GM18520 (cell line): ENCODE results near the gene HOXA10.

Source experiments
- ATAC-seq: cut with Tn5 transposase; IDR thresholded peaks from one replicate; pipeline ENCODE4 v1.9.1; 2021; ENCODE audit not compliant: unreplicated experiment

HOXA10 gene

DNA sequence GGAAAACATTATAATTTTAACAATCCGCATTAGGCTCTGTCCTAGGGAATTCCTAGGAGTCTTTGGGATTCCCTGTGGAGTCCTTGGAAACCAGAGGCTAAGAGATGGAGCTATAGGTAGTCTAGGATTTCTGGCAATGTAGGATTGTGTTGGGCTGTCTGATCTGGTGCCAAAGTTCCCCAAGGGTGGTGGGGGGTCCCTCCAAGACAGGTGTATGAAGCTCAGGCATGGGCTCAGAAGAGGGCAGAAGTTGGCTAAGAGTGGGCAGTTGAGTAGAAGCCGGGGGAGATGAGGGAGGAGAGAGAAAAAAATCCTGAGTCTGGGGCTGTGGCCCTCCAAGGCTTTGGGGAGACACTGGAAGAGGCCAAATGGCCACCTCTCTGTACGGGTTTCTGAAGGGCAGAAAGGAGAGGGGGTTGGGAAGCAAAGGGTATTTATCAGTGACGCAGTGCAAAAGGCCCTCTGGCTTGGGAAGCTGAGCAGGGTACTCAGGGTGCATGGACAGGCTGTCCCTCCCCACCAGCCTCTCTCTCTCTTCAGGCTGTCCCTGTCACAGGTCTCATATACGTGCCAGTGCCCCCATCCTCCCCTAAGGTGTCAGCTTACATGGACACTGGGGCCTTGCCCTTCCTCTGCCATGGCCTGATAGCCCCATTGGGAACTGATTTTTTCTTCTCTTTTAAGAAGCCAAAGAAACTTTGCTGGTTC is 27.5 kb downstream of the HOXA10 start:
- no peak for ATAC-seq

DNA sequence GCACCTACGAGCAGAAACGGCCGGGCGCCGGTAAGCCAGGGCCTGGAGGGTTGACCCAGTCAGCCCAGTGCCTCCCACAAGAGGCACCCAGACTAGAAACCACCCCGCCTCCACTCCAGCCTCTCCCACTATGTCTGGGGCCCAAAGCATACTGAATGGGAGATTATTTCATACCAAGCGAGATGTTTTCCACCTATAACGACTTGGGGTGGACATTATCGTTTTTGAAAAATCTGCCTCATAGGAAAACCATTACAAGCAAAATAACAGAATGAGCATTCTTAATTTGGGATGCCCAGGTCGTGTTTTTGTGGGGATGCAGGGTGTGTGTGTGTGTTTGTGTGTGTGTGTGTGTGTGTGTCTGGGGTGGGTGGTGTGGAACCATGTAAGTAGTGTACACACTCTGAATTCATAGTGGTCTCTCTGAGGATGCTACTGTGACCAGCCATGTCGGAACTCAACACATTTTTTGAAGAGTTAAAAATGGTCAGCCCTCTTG is 28.2 kb downstream of the HOXA10 start:
- ATAC-seq, result no peak

DNA sequence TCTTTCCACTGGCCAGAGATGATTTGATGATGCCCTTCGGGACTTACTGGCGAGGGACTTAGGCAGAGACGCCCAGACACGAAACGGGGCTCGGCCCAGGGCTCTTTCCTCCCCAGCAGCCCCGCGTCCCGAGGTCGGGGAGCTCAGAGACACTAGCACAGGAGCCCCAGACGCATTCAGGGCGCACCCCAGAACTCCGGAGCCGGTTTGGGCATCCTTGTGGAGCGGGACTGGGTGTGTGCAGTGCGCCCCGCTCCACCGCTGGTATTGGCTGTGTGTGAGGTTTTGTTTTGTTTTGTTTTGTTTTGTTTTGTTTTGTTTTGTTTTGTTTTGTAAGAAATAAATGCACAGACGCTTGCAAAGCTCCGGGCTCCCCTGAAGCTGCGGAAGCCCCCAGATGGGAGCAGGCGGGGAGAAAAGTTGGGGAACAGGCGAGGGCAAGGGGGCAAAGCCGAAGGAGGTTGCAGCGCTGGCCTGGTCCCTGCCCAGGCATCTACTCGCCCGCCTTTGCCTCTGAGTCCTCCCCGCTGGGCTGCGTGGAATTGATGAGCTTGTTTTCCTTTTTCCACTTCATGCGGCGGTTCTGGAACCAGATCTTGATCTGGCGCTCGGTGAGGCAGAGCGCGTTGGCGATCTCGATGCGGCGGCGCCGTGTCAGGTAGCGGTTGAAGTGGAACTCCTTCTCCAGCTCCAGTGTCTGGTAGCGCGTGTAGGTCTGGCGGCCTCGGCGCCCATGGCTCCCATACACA is 28.8 kb downstream of the HOXA10 start:
- ATAC-seq, result no peak

DNA sequence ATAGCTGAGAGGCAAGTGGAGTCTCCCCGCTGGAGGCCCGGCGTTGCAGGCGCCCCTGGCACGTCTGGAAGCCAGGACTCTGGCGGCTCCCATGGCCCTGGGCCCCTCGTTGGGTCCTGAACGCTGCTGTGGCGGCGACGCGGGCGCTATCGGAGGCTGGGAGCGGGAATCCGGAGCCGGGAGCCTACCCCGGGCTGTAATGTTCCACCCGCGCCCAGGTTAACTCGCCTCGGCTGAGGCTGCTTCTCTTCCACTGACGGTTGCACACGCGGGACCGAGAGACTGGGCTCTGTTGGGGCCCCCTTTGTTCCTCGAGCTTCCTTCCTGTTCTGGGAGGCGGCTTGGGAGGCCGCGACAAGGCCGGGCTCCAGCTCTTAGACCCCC is 29.3 kb downstream of the HOXA10 start:
- no peak for ATAC-seq

DNA sequence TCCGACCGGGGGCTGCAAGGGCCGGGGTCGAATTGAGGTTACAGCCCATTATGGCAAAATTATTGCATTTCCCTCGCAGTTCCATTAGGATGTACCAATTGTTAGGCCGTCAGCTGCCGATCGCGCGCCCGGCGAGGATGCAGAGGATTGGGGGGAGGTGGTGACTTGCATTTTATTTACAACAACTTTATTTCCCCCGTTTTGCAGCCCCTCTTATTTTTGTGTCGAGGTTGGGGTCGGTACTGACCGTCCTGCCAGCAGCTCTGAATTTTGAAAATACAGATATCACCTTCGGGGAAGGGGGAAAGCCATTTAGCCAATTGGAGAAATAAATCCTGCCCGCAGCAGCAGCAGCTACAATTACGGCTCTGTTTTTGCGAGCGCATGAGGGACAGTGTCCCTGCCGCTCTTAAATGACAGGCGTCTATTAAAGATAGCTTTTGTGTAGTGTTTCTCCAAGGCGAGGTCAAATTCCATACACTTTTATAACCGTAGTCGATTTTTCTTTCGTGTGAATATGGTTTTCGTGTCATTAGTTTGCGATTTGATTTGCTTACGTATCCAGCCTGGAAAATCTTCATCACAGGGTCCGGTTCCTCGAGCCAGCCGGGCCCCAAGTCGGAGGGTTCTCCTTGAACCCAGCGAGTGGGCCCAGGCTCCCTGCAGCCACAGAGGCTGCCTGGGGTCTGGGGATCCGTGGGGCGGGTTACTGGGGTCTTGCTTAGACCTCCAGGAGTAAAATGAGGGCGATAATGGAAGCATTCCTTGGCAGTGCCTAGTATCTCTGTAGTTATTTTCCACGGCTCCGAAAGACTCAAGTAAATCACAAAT is 30.0 kb downstream of the HOXA10 start:
- ATAC-seq, result no peak

DNA sequence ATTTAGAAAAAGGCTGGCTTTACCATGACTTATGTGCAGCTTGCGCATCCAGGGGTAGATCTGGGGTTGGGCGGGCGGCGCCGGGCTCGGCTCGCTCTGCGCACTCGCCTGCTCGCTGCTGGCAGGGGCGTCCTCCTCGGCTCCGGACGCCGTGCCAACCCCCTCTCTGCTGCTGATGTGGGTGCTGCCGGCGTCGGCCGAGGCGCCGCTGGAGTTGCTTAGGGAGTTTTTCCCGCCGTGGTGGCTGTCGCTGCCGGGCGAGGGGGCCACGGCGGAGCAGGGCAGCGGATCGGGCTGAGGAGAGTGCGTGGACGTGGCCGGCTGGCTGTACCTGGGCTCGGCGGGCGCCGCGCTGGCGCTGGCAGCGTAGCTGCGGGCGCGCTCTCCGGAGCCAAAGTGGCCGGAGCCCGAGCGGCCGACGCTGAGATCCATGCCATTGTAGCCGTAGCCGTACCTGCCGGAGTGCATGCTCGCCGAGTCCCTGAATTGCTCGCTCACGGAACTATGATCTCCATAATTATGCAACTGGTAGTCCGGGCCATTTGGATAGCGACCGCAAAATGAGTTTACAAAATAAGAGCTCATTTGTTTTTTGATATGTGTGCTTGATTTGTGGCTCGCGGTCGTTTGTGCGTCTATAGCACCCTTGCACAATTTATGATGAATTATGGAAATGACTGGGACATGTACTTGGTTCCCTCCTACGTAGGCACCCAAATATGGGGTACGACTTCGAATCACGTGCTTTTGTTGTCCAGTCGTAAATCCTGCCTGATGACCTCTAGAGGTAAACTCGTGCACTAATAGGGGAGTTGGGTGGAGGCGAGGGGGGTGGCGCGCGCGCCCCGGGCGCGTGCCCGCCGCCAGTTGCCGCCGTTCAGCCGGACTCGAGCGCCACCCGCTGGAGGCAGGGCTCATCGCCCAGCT is 30.8 kb downstream of the HOXA10 start, which contains the start of gene HOXA5:
Gene HOXA5 (minus strand): TSS at position 659 of the 927 bp plus-strand sequence. CDS start 74 bp downstream, at position 585.
- no peak for ATAC-seq

DNA sequence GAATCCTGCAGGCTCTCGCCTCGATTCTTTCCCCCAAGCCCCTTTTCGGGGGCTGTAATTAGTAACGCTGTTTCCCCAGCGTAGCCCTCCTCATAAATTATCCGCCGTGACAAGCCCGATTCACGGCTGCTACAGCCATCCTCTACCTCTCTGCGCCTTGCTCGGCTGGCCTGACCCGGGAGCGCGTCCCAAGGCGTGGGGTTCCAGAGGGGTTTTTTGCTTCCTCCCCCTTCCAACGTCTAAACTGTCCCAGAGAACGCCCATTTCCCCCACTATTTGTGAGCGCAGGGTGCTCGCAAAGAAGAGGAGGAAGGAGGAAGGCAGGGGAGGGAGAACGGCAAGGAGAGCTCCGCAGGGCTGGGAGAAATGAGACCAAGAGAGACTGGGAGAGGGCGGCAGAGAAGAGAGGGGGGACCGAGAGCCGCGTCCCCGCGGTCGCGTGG is 31.5 kb downstream of the HOXA10 start:
- no peak for ATAC-seq

DNA sequence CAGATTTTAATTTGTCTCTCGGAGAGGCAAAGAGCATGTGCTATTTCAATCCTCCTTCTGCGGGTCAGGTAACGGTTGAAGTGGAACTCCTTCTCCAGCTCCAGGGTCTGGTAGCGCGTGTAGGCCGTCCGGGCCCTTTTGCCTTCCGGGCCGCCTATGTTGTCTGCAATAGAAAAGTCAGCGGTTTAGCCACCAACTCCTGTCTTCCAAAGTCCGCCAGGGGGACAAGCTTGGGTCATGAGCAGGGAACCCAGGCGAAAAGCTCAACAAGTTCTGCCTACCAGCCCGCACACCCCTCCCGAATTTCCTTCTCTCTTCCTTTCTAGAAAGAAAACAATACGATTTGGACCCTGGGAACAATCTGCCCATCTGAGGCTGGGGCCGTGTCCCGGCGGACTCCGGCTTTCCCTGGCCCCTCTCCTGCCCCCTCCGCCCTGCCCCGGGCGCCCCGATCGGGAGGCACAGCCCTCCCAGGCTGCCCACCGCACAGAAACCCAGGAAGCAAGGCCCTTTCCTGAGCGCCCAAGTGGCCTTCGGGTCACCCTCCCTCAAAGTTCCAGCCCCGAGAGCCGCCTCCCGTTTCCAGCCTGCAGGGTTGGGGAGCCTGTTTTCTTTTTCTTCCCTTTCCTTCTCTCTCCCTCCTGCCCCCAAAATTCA is 32.1 kb downstream of the HOXA10 start:
- no peak for ATAC-seq

DNA sequence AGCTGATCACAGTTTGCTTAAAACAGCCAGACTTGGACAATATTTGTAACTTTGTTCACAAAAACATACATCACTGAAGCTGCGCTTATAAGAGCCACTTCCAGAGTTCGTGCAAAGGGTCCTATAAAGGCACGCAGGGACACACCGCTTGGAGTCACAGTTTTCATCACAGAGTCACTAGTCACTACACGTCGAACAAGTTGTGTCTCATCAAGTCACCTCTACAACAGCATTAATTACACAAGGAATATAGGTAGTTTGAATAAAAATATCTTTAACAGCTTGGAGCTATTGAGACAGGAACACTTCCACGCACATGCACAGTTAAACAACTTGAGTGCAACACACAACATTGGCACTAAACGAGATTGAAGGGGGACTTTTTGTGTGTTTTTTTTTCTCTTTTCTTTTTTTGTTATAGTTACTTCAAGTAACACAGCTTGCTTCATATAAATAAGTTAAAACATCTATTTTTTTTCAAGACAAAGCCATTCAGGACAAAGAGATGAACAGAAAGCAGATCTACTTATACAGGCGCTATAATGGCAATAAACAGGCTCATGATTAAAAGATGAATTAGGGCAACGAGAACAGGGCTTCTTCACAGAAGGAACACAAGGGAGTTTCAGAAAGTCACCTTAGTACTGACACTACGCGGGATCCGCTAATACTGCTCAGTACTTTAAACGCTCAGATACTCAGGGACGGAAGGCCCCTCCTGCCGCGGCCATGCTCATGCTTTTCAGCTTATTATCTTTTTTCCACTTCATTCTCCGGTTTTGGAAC is 32.8 kb downstream of the HOXA10 start:
- no peak for ATAC-seq

DNA sequence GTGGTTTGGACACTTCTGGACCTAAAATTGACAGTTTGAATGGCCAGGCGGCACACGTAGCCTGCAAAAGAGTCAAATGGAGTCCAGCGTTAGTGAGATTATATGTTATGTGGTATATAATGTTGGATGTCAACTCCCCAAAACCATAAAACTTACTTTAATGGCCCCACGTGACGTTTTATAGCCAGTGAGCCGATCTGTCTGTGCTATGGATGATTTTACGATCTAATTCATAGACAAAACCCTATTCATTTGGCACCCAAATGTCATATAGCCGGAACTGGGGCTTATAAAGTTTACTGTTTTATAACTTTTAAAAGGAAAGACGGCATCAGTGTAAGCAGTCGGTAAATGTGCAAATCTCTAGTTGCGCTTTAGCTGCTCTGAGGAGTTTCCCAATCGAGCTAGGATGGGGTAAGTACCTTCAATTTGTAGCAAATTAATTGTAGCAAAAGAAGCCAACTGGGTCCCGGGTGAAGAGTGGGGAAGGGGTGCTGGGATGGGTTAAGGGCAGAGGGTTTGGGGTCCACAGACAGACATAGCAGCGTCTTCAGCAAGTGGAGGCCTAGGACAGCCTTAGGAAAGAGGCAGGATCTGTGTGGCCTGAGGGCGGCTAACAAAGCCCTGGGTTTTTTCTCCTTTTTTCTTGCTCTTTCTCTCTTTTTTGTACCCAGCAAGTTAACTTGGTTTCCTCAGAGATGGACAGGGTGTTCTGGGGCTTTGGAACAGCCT is 33.8 kb downstream of the HOXA10 start:
- no peak for ATAC-seq

DNA sequence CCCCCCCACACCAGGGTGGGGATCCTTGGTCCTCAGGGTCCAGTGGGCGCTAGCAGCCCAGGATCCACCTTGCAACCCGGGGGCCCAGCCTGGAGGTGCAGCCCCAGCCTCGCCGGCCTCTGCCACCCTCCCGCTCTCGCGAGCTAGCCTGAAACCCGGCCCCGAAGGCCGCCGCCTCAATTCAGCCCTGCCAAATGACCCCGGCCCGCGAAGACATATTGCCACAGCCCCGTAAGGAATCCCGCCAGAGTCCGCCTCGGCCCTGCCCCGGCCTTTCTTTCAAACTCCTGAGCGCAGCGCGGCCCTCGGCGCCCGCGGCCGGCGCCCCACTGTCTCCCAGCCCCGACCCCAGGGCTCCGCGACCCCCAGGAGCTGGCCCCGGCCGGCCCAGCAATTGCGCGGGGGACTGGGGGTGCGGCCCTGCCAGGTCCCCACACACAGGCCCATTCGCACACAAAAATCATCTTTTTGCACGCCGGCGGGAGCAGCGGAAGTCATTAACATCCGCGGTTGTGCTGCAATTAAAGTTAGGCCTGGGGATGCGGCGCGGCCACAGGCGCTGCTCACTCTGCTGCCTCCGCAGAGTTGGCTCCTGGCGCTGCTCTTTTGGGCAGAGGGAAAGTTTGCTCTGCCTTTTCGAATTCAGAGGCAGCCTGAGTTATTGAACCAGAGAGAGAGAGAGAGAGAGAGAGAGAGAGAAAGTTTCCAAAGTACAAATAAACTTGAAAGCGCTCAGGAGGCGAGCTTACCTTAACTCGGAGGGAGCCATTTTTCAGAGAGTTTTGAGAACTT is 34.6 kb downstream of the HOXA10 start:
- ATAC-seq, result no peak

DNA sequence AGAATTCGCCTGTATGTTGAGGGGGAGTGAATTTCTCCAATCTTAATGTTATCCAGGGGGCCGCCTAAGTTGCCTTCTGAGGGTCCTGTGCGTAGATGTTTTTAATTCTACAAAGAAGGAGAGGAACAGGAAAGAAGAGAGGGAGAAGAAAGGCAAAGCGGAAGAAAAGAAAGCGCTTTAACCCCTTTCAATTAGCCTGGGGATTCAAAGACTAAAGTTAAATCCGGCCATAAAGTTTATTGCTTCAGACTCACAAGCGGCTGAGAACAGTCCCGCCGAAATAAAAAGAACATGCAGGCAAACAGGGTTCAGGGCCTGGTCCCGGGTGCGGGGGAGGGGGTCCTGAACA is 35.2 kb downstream of the HOXA10 start:
- no peak for ATAC-seq

DNA sequence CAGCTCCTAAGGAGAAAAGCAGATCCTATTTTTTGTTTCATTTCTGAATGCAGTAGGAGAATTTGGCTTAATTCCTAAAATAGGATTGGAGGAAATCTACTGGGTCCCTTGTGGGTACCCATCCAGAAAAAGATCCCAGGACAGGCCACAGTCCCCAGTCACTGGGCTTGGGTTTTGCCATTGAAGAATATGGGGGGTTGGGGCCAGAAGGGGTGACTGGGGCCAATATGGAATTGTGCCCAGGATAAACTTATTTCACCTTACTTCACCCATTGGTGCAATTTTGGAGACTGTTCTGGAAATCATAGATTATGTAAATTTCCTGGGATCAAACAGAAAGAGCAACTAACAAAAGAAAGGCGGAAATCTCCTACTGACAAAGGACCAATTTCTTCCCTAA is 35.6 kb downstream of the HOXA10 start:
- no peak for ATAC-seq

DNA sequence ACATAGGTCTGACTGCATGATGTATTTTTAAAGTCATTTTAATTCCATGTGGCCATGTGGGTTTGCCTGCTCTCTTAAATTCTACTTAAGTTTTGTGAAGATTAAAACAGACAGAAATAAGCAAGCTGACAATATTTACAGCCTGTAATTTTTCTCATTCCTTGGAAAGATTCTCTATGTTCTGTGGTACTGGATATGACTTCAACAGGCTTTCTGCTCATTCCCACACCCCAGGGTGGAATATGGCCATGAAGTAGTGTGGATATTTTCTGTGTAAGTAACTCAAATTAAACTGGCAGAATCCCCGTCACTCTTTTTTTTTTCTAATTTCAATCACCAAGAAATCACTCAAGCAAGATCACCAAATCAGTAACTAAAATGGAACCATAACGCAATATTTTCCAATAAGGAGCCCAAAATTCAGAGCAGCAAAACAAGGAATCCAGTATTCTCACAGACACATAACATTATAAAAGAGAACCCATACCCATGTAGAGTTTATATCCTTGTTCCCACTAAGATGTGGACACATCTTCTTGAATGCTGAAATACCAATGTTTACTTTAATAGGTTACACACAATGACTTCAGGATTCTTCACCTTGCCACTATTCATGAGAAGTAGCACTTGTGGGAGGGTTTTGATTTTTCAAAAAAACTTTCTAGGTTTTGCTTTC is 36.3 kb downstream of the HOXA10 start:
- ATAC-seq, result no peak

DNA sequence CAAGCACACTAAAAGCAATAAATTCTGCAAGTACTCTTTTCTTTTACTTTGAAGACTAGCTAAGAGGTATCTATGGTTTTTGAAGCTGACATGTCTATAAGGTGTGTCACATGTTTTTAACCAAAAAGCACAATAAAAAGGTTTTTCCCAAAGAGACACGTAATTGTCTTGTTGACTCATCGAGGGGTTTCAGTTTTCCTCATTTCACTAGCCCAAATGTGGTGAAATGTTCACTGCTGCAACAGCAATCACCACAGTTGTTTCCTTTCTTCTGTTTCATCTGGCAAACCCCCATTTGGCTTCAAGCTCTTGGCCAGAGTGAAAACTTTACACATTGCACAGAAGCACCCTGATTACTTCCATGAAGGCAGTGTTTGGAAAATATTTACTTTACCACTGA is 39.7 kb downstream of the HOXA10 start:
- ATAC-seq, result no peak

DNA sequence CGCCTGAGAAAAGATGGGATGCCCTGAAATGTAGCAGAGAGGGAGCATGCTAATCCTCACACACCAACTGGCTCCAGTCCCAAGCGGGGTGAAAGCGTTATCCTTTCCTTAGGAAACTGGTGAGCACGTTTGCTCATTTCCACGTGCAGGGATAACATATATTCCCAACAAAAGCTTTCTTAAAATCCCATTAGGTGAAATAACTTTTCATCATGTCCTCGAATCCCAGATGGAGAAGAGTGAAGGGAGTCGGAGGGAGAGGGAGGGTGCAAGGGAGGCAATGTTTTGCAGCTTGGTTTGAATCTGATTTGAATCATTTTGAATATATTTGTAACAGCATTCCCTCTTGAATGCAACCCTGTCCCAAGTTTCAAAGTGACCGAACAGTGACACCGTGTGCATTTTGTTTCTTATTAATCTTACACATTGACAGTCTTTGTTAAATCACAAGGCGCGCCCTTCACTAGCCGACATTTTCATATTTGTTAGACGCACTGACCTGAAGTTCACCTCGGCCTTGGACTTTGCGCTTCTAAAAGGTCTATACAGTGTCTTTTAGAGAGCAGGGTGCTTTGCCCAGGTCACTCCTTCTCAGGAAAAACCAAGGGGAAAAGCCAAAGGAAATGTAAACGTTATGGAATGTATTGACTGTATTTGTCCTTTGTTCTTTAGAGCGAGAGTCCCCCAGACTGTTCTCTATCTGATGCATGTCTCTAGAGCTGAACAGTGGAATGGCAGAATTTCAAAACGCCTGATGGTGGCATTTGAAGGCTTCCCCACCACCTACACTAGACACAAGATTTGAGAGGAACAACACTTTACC is 40.5 kb downstream of the HOXA10 start:
- no peak for ATAC-seq
